Activated CD4-positive, alpha-beta memory T cell treated with anti-CD3 and anti-CD28 coated beads for 36 hours (primary cell): ENCODE results near the gene OR4D5. TPM values are rescaled to one million over a fixed set of nuclear protein-coding genes. Genes with fewer than 3 reads are reported as not detected.

Experiments
- CTCF ChIA-PET: fragments of 350-600 bp; sonication (Branson Sonifier 250); formaldehyde crosslinking; loops from one replicate; lab custom pipeline; 2021; ENCODE audit warnings: antibody characterized with exemption, inconsistent platforms; lab: Charles Lee
- POLR2A ChIA-PET: fragments of 350-600 bp; sonication (Branson Sonifier 250); formaldehyde crosslinking; loops from one replicate; lab custom pipeline; 2021; ENCODE audit warnings: antibody characterized with exemption; lab: Charles Lee
- DNase-seq: peaks from one replicate; pipeline ENCODE4 v3.0.0-alpha.2; 2020
- H3K27ac Mint-ChIP-seq: one replicate; pipeline ENCODE4 v1.8.0; 2021; ENCODE audit warnings: mixed read lengths
- H3K27me3 Mint-ChIP-seq: one replicate; pipeline ENCODE4 v1.8.0; 2021; ENCODE audit warnings: mixed read lengths
- H3K36me3 Mint-ChIP-seq: one replicate; pipeline ENCODE4 v1.8.0; 2021; ENCODE audit warnings: mixed read lengths
- H3K4me1 Mint-ChIP-seq: one replicate; pipeline ENCODE4 v1.8.0; 2021; ENCODE audit warnings: low read depth, mixed read lengths
- H3K4me3 Mint-ChIP-seq: one replicate; pipeline ENCODE4 v1.8.0; 2021; ENCODE audit warnings: mild to moderate bottlenecking, mixed read lengths
- H3K9me3 Mint-ChIP-seq: one replicate; pipeline ENCODE4 v1.8.0; 2021; ENCODE audit warnings: mixed read lengths
- intact Hi-C: fragments of 100-400 bp; cut with micrococcal nuclease; formaldehyde crosslinking; loops from one replicate; pipeline ENCODE4 v1.15.1; 2023
- total RNA-seq, 2 experiments: library from RNA; stranded (reverse); gene quantifications; one replicate each; pipeline ENCODE4 v1.2.3, GENCODE V29; 2021

OR4D5 gene
- total RNA-seq: not detected

GRCh38 chr11:123939317-123939716 is at the start of gene OR4D5:
OR4D5 (plus strand) TSS chr11:123939617; CDS start chr11:123939617, 0 bp downstream.
- no peak for DNase-seq
- H3K4me1 Mint-ChIP-seq: no peaks in the 10 kb centered on the region
- ChIA-PET POLR2A (no interaction called here), CTCF (no interaction called here)
- H3K9me3 Mint-ChIP-seq: no peaks in the 10 kb centered on the region
- intact Hi-C loops: no loop called here
- H3K4me3 Mint-ChIP-seq: no peak within 1 kb of the TSS
- no peaks in the 10 kb centered on the region for H3K27me3 Mint-ChIP-seq
- H3K27ac Mint-ChIP-seq: no peak within 1 kb of the TSS
- no peaks in the 10 kb centered on the region for H3K36me3 Mint-ChIP-seq

- H3K4me3 Mint-ChIP-seq: no peak overlapping the region
- intact Hi-C loops: no loop called here
- H3K27me3 Mint-ChIP-seq: peaks cover 2% of the 10 kb centered on the region
- H3K36me3 Mint-ChIP-seq: no peaks in the 10 kb centered on the region
- H3K4me1 Mint-ChIP-seq: no peaks in the 10 kb centered on the region
- POLR2A ChIA-PET: no interaction called here
- DNase-seq: no peak
- H3K9me3 Mint-ChIP-seq: no peaks in the 10 kb centered on the region
- no peak overlapping the region for H3K27ac Mint-ChIP-seq
- CTCF ChIA-PET: no interaction called here
Measured at GRCh38 chr11:123892031-123892430, 47.4 kb upstream of the OR4D5 start.

GRCh38 chr11:123899792-123900191 is 39.6 kb upstream of the OR4D5 start:
- intact Hi-C loops: no loop called here
- H3K27me3 Mint-ChIP-seq: peaks cover 5% of the 10 kb centered on the region
- no peaks in the 10 kb centered on the region for H3K4me1 Mint-ChIP-seq
- no peaks in the 10 kb centered on the region for H3K9me3 Mint-ChIP-seq
- ChIA-PET POLR2A (interaction anchor here (0.6 kb wide), 1 partner anchor 315 kb away, joined by 4 read pairs; no protein-coding TSS in a partner anchor), CTCF (interaction anchor here (0.5 kb wide), 1 partner anchor 99 kb away, joined by 4 read pairs; no protein-coding TSS in a partner anchor)
- H3K4me3 Mint-ChIP-seq: no peak overlapping the region
- no peak overlapping the region for H3K27ac Mint-ChIP-seq
- no peak for DNase-seq
- no peaks in the 10 kb centered on the region for H3K36me3 Mint-ChIP-seq

- ChIA-PET CTCF (no interaction called here), POLR2A (no interaction called here)
- DNase-seq: no peak
- H3K36me3 Mint-ChIP-seq: no peaks in the 10 kb centered on the region
- H3K9me3 Mint-ChIP-seq: no peaks in the 10 kb centered on the region
- no peaks in the 10 kb centered on the region for H3K4me1 Mint-ChIP-seq
- H3K4me3 Mint-ChIP-seq: no peak within 1 kb of the TSS
- no peak within 1 kb of the TSS for H3K27ac Mint-ChIP-seq
- intact Hi-C loops: no loop called here
- peaks cover 3% of the 10 kb centered on the region for H3K27me3 Mint-ChIP-seq
Measured at GRCh38 chr11:123901867-123902266, 37.5 kb upstream of the OR4D5 start, which contains the start of gene OR8D4. OR8D4 (plus strand) TSS chr11:123902167; CDS start chr11:123906432, 4,265 bp downstream.

- no peak for DNase-seq
- H3K9me3 Mint-ChIP-seq: no peaks in the 10 kb centered on the region
- no peak overlapping the region for H3K27ac Mint-ChIP-seq
- ChIA-PET POLR2A (no interaction called here), CTCF (no interaction called here)
- H3K36me3 Mint-ChIP-seq: no peaks in the 10 kb centered on the region
- peaks cover 3% of the 10 kb centered on the region for H3K27me3 Mint-ChIP-seq
- intact Hi-C loops: no loop called here
- no peaks in the 10 kb centered on the region for H3K4me1 Mint-ChIP-seq
- H3K4me3 Mint-ChIP-seq: no peak overlapping the region
Measured at GRCh38 chr11:123903932-123904331, 35.5 kb upstream of the OR4D5 start.

- no peak overlapping the region for H3K27ac Mint-ChIP-seq
- H3K27me3 Mint-ChIP-seq: peaks cover 3% of the 10 kb centered on the region
- intact Hi-C loops: no loop called here
- CTCF ChIA-PET: no interaction called here
- POLR2A ChIA-PET: no interaction called here
- no peak overlapping the region for H3K4me3 Mint-ChIP-seq
- no peaks in the 10 kb centered on the region for H3K9me3 Mint-ChIP-seq
- no peaks in the 10 kb centered on the region for H3K4me1 Mint-ChIP-seq
- DNase-seq: no peak
- no peaks in the 10 kb centered on the region for H3K36me3 Mint-ChIP-seq
Measured at GRCh38 chr11:123904932-123905331, 34.5 kb upstream of the OR4D5 start.

GRCh38 chr11:123905826-123906225 is 33.6 kb upstream of the OR4D5 start:
- H3K4me1 Mint-ChIP-seq: no peaks in the 10 kb centered on the region
- CTCF ChIA-PET: no interaction called here
- POLR2A ChIA-PET: no interaction called here
- no peaks in the 10 kb centered on the region for H3K36me3 Mint-ChIP-seq
- intact Hi-C loops: no loop called here
- H3K9me3 Mint-ChIP-seq: no peaks in the 10 kb centered on the region
- no peak overlapping the region for H3K4me3 Mint-ChIP-seq
- no peak for DNase-seq
- no peak overlapping the region for H3K27ac Mint-ChIP-seq
- peaks cover 3% of the 10 kb centered on the region for H3K27me3 Mint-ChIP-seq

- intact Hi-C loops: no loop called here
- H3K36me3 Mint-ChIP-seq: no peaks in the 10 kb centered on the region
Measured at GRCh38 chr11:123920943-123921342, 18.5 kb upstream of the OR4D5 start.

GRCh38 chr11:123924027-123924426 is 15.4 kb upstream of the OR4D5 start:
- POLR2A ChIA-PET: no interaction called here
- CTCF ChIA-PET: no interaction called here
- Mint-ChIP-seq H3K27ac (no peak overlapping the region), H3K4me1 (no peaks in the 10 kb centered on the region), H3K36me3 (no peaks in the 10 kb centered on the region), H3K4me3 (no peak overlapping the region), H3K27me3 (peaks cover 1% of the 10 kb centered on the region), H3K9me3 (no peaks in the 10 kb centered on the region)
- intact Hi-C loops: no loop called here
- no peak for DNase-seq

More at GRCh38 chr11:123920943-123921342, 18.5 kb upstream of the OR4D5 start:
- CTCF ChIA-PET: no interaction called here
- Mint-ChIP-seq H3K27me3 (peaks cover 1% of the 10 kb centered on the region), H3K9me3 (no peaks in the 10 kb centered on the region), H3K27ac (no peak overlapping the region), H3K4me3 (no peak overlapping the region), H3K4me1 (no peaks in the 10 kb centered on the region)
- DNase-seq: no peak
- POLR2A ChIA-PET: no interaction called here

GRCh38 chr11:123942413-123942812 is 3.0 kb downstream of the OR4D5 start:
- no peaks in the 10 kb centered on the region for H3K4me1 Mint-ChIP-seq
- no peak overlapping the region for H3K4me3 Mint-ChIP-seq
- POLR2A ChIA-PET: no interaction called here
- no peak overlapping the region for H3K27ac Mint-ChIP-seq
- no peak for DNase-seq
- no peaks in the 10 kb centered on the region for H3K36me3 Mint-ChIP-seq
- intact Hi-C loops: no loop called here
- no peaks in the 10 kb centered on the region for H3K9me3 Mint-ChIP-seq
- CTCF ChIA-PET: no interaction called here
- no peaks in the 10 kb centered on the region for H3K27me3 Mint-ChIP-seq

GRCh38 chr11:123943738-123944137 is 4.3 kb downstream of the OR4D5 start, which contains the start of gene OR6T1:
OR6T1 (minus strand) TSS chr11:123943838; CDS start chr11:123943838, 0 bp downstream.
- intact Hi-C loops: no loop called here
- ChIA-PET POLR2A (no interaction called here), CTCF (no interaction called here)
- no peaks in the 10 kb centered on the region for H3K36me3 Mint-ChIP-seq
- no peaks in the 10 kb centered on the region for H3K27me3 Mint-ChIP-seq
- no peak within 1 kb of the TSS for H3K4me3 Mint-ChIP-seq
- DNase-seq: no peak
- no peaks in the 10 kb centered on the region for H3K9me3 Mint-ChIP-seq
- no peak within 1 kb of the TSS for H3K27ac Mint-ChIP-seq
- no peaks in the 10 kb centered on the region for H3K4me1 Mint-ChIP-seq

- no peaks in the 10 kb centered on the region for H3K27me3 Mint-ChIP-seq
- no peaks in the 10 kb centered on the region for H3K9me3 Mint-ChIP-seq
- no peaks in the 10 kb centered on the region for H3K4me1 Mint-ChIP-seq
- ChIA-PET POLR2A (no interaction called here), CTCF (no interaction called here)
- DNase-seq: no peak
- intact Hi-C loops: no loop called here
- no peaks in the 10 kb centered on the region for H3K36me3 Mint-ChIP-seq
- no peak overlapping the region for H3K4me3 Mint-ChIP-seq
- no peak overlapping the region for H3K27ac Mint-ChIP-seq
Measured at GRCh38 chr11:123945132-123945531, 5.7 kb downstream of the OR4D5 start.

GRCh38 chr11:123956752-123957151 is 17.3 kb downstream of the OR4D5 start:
- CTCF ChIA-PET: no interaction called here
- Mint-ChIP-seq H3K4me3 (no peak overlapping the region), H3K27ac (no peak overlapping the region), H3K36me3 (no peaks in the 10 kb centered on the region), H3K27me3 (no peaks in the 10 kb centered on the region), H3K9me3 (peaks cover 3% of the 10 kb centered on the region), H3K4me1 (no peaks in the 10 kb centered on the region)
- no peak for DNase-seq
- POLR2A ChIA-PET: no interaction called here
- intact Hi-C loops: no loop called here
